Islet precursor cell (in vitro differentiated cells): ENCODE measurements around the gene TMTC1.

ENCODE experiments used
- DNase-seq: peaks from one replicate; pipeline ENCODE4 v3.0.0-alpha.2; 2018

Gene TMTC1

GRCh38 chr12:29738365-29738764 lies 45.4 kb downstream of the TMTC1 start:
- no peak for DNase-seq

DNA sequence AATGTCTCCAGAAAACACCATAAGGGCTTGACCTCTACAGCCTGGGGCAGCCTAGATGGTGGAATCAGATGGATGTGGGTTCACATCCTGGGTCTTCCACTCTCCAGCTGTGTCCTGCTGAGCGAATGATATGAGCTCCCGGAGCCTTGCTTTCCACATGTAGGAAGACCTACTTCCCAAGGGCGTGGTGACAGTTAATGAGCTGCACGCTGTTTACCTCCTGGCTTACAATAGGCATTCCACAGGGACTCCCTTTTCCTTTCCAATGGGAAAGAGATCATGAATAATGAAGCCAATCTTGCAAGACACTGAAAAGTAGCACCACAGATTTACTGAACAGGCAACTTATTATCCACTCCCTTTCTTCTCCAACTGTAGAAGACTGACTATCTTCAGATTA lies 46.1 kb downstream of the TMTC1 start:
- no peak for DNase-seq

DNA sequence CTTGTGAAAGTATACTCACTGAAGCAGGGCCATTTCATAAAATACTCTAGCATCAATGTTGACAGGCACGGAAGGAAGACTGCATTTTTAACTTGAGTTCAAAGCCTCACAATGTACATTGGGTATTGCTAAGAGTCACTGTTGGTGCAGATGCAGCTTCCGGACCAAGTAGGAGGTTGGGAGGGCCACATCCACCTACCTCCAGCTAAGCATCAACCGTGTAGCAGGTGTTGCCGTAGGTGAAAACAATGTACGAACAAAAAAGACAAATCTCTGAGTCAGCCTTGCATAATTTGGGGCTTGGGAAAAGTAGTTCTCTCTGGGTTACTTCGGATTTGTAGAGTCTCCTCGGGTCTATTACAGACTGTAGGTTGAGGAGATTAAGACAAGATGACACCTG lies 48.1 kb downstream of the TMTC1 start:
- no peak for DNase-seq

- no peak for DNase-seq
Observed at GRCh38 chr12:29734734-29735133, 49.0 kb downstream of the TMTC1 start.

DNA sequence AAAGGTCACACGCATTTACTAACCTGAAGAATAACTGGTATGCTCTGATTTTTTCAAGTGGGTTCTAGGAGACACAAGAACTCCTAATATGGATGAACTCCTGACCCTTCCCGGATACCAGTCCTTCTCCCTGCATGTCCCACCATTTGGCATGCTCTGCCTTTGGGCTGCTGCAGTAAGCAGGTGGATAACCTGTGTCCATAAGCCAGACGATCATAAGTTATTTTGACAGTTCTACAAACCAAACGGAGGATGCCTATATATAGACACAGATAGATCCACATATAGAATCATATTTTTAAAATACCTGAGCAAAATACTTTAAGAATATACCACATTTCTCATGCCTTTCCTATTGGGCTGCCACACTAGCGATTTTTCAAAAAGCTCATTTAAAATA lies 49.4 kb downstream of the TMTC1 start:
- DNase-seq, result no peak

DNA sequence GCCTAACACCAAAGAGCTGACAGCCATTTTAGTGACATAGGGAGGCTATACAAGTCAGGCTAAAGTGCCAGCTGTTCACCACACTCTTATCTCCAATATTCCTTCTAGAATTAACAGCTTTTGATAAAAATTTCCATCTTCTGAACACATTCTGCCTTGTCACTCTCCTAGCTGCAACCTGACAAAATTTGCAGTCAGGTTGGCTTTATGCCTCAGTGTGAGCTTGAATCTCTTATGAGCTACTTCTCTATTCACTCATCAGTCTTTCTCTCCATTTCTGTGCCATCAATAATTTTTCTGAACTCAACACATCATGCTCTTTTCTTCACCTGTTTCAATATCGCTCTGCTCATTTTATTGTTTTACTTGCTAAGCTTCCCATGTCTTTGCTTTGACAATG lies 50.2 kb downstream of the TMTC1 start:
- no peak for DNase-seq

GRCh38 chr12:29733060-29733459 lies 50.7 kb downstream of the TMTC1 start:
- no peak for DNase-seq

DNA sequence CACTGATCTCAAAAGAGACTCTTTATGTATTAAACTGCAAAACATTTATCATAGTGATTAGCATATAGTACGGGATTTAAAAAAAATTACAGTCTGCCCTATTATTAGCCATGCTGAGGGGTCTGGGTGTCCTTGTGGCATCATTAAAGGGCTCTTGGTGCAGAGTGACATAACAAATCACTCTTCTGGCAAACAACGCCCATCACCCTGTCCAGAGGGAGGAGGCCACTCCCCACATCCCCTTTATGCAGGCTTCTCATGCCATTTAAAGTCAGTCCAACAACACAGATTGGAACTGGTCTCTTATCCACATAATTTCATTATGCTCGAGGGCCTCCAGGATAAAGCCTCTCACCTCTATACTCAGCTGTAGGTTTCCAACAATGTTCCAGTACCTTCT lies 51.1 kb downstream of the TMTC1 start:
- no peak for DNase-seq

GRCh38 chr12:29732191-29732590 lies 51.6 kb downstream of the TMTC1 start:
- DNase-seq, result no peak

GRCh38 chr12:29731591-29731990 lies 52.2 kb downstream of the TMTC1 start:
- no peak for DNase-seq

DNA sequence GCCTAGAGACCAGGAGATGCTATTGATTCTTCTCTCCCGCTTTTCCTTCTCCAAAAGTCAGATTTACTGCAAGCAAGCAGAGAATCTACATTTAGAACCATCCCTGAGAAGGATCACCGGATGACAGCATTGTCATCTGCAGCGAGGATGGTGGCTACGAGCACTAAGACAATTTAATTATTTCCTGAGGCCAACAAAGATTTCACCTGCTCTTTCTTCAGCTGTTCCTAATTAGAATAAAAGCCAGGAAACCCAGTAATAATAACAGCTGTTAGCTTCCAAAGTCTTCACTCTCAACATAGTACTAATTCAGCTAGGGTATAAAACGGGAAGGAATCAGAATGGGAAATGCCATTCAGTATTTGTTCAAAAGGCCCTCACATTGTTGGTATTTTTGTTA lies 53.3 kb downstream of the TMTC1 start:
- no peak for DNase-seq

DNA sequence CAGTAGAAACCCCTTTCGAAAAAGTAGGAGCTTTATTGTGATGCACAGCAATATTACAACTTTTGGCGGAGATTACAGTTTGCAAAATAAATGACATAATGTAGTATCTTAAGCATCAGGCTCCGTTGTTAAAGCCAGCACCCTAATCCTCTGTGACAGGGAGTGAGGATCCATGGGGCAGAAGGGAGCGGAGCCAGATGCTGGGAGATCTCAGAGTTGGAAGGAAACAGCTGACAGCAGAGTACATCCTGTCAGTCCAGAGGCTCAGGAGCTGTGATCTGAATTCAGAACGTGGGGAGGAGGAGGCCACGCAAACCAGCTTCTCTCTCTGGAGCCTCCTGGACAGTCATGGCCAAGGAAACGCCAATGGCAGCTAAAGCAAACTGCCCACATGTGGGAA lies 55.7 kb downstream of the TMTC1 start:
- DNase-seq, result no peak

GRCh38 chr12:29726741-29727348 lies 56.9 kb downstream of the TMTC1 start:
- DNase-seq, result no peak

DNA sequence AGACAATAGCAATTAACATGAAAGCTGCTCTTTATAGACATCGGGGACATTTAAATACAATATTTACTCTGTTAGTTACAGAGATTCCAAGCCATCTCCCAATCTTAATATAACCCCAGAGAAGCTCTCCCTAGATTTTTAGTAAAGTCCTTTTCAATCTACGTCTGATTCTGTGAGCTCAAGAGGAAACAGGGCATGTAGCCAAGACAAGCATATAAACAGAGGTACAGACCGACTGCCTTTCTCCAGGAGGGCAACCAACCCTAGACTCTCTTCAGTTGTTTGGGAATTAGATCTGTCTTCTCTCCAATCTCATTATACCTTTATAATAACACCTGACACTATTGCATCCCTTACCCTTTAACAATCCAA lies 57.4 kb downstream of the TMTC1 start:
- DNase-seq, result no peak

- no peak for DNase-seq
Observed at GRCh38 chr12:29725587-29726320, 58.0 kb downstream of the TMTC1 start.

DNA sequence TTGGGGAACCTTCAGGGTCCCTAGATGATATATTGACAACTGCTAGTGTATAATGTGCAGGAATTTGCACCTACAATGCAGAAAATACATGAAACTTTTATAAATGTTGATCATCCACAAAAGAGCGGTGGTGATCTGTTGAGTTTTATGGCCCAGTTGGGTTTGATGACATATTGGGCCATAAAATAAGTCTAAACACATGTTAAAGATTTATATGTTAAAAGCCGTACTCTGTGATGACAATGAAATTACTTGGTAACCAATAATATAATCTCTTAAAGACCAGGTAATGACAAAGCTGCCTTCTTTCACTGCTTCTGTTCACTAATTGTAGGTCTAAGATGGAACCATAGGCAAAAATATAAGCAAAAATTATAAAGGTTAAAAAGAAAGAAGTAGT lies 61.6 kb downstream of the TMTC1 start:
- no peak for DNase-seq

DNA sequence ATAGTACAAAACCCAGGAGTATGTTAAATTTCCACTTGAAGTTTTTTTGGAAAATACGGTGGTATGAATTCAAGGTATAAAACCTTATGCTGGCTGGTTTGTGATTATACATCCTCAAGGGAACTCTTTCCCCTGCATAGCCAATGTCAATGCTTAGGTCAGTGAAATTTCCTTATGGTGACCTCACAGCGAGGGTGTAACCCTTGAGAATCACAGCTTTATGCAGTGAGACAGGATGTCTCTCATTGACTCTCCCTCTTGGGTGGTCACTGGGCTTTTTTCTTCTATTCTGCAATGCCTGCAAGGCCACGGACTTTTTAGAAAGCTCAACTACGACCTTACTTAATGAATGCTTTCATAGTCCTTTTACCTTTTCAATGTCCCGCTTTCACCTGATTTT lies 64.4 kb downstream of the TMTC1 start:
- DNase-seq, result no peak

- DNase-seq, result no peak
Observed at GRCh38 chr12:29717540-29718100, 66.1 kb downstream of the TMTC1 start.

DNA sequence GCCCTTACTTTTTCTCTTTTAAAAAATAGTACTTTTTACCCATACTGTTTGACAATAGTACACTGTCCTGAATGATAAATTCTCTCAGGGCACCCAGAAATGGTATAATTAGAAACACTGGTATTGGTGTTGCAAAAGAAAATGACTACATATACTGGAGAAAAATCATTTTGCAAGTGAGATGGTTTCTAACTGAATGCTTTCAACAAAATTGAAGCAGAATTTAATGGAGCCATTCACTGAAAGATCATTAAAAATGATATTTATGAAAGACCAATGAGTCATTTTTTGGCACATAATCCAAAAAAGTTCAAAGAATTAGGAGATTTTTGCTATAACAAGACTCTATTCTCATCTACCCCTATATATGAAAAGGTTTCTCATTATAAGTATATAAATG lies 68.8 kb downstream of the TMTC1 start:
- no peak for DNase-seq

DNA sequence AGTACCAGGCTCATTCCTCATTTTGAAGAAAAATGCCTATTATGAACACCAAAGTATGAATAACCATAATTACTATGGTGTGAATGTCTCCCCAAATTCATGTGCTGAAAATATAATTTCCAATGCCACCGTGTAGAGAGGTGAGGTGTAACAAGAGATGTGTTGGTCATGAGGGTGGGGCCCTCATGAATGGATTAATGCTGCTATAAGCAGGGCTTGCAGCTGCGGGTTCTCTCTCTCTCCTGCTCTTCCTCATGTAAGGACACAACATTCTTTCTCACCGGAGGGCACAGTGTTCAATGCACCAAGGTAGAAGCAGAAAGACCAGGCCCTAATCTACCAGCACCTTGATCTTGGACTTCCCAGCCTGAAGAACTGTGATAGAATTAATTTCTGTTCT lies 70.0 kb downstream of the TMTC1 start:
- no peak for DNase-seq

DNA sequence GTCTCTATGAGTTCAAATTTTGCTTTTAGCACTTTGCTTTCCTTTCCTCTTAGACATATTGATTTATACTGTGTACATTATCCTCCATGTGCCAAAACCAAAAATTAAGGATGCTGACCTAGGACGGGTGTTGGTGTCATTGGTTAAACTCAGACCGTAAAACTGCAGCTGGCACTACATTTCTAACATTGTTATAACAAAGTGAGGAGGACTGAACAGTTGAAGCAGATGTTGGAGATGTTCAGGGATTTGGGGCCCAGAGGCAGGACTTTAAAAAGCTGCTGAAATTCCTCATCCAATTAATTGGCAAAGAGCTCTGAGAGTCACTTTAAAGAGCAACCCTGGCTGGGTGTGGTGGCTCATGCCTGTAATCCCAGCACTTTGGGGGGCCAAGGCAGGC lies 72.4 kb downstream of the TMTC1 start:
- no peak for DNase-seq

- DNase-seq, result peak; percentile 97
Observed at GRCh38 chr12:29710104-29710503, 73.6 kb downstream of the TMTC1 start.

DNA sequence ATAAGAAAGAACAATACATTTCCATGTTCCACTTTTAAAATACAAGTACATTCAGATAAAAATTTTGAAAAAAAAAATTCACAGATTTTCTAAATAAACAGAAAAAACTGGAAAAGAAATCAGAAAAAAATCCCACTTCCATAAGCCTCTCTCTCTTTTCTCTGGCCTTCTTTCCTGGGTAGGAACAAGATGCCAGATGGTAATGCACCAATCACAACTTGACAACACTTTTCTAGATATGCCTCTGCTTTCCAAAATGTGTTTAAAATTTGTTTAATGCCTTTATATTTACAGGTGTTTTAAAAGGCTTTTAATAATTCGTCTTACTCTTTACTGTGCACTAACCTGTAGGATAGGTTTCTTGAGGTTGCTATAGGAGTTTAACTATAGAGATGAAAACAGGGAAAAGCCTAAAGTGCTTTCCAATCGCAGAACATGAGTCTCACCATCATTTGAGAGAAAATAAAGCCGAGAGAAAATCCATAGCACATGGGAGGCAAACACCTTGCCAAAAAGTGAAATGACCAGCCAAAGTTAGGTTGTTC lies 74.2 kb downstream of the TMTC1 start:
- DNase-seq, result no peak

DNA sequence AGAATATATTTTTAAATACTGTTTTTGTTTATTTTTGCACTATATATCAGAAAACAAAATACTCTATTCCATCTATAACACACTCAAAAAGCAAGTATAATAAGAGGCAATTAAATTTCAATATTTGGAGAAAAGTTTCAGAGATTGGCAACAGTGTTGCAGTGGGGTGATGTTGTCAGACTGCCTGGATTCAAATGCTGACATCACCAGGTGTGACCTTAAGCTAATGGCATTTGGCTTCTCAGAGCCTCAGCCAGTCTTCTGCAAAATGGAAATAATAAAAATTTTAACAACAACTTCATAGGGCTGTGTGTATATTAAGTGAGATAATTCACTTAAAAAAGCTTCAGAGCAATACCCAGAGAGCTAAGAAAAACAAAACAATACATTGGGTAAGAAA lies 74.7 kb downstream of the TMTC1 start:
- no peak for DNase-seq

DNA sequence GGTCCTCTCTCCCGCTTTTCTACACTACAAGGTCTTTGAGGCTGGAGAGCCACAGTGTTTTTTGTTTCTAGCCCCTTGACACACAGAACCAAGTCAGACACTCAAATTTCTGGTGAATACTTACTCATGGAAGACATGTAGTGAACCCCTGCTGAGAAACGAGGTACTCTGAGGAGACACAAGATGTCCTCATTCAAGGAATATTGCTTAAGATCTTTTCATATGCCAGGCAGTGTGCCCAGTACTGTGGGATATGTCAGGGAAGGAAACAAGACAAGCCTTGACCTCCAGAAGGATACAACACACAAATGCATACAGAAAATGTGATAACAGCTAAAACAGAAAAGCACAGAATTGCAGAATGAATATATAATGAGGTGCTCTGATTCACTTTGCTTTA lies 75.9 kb downstream of the TMTC1 start:
- no peak for DNase-seq
